ENCODE data around the gene CFAP46. TPM values are rescaled to one million over a fixed set of nuclear protein-coding genes. Genes with fewer than 3 reads are reported as not detected.

Gene CFAP46
- total RNA-seq, 1 donor from 2014 or later: 4.4 TPM

- Mint-ChIP-seq H3K36me3 (ENCODE audit: low read depth) (no peaks in the 10 kb centered on the region), H3K9me3 (no peaks in the 10 kb centered on the region), H3K27ac (ENCODE audit: unreplicated experiment) (no peak overlapping the region), H3K27me3 (ENCODE audit: low read depth) (peaks cover 33% of the 10 kb centered on the region), H3K4me3 (peak overlapping the region; percentile 14), H3K4me1 (peaks cover 5% of the 10 kb centered on the region)
- no peak for DNase-seq (ENCODE audit: low read depth, low spot score)
- TF ChIP-seq CTCF (conservative IDR thresholded peaks at IDR 0.05): no peak
Observed at GRCh38 chr10:132943791-132944404, 1.5 kb upstream of the CFAP46 start.

- H3K27ac Mint-ChIP-seq (ENCODE audit: unreplicated experiment): no peak overlapping the region
- no peaks in the 10 kb centered on the region for H3K9me3 Mint-ChIP-seq
- no peaks in the 10 kb centered on the region for H3K36me3 Mint-ChIP-seq (ENCODE audit: low read depth)
- H3K4me3 Mint-ChIP-seq: peak overlapping the region; percentile 78
- DNase-seq (ENCODE audit: low read depth, low spot score): no peak
- no peak for TF ChIP-seq CTCF (conservative IDR thresholded peaks at IDR 0.05)
- H3K4me1 Mint-ChIP-seq: peaks cover 5% of the 10 kb centered on the region
- peaks cover 31% of the 10 kb centered on the region for H3K27me3 Mint-ChIP-seq (ENCODE audit: low read depth)
Observed at GRCh38 chr10:132943058-132943790, 854 bp upstream of the CFAP46 start.

- peaks cover 28% of the 10 kb centered on the region for H3K27me3 Mint-ChIP-seq (ENCODE audit: low read depth)
- H3K4me3 Mint-ChIP-seq: peak overlapping the region; percentile 79
- no peak for TF ChIP-seq CTCF (conservative IDR thresholded peaks at IDR 0.05)
- H3K27ac Mint-ChIP-seq (ENCODE audit: unreplicated experiment): no peak overlapping the region
- DNase-seq (ENCODE audit: low read depth, low spot score): no peak
- H3K4me1 Mint-ChIP-seq: peaks cover 5% of the 10 kb centered on the region
- no peaks in the 10 kb centered on the region for H3K36me3 Mint-ChIP-seq (ENCODE audit: low read depth)
- no peaks in the 10 kb centered on the region for H3K9me3 Mint-ChIP-seq
Observed at GRCh38 chr10:132941640-132942051, 724 bp downstream of the CFAP46 start.

- H3K9me3 Mint-ChIP-seq: no peaks in the 10 kb centered on the region
- peak overlapping the region; percentile 79 for H3K4me3 Mint-ChIP-seq
- H3K27me3 Mint-ChIP-seq (ENCODE audit: low read depth): peaks cover 27% of the 10 kb centered on the region
- no peak for DNase-seq (ENCODE audit: low read depth, low spot score)
- peaks cover 5% of the 10 kb centered on the region for H3K4me1 Mint-ChIP-seq
- H3K27ac Mint-ChIP-seq (ENCODE audit: unreplicated experiment): no peak overlapping the region
- no peak for TF ChIP-seq CTCF (conservative IDR thresholded peaks at IDR 0.05)
- no peaks in the 10 kb centered on the region for H3K36me3 Mint-ChIP-seq (ENCODE audit: low read depth)
Observed at GRCh38 chr10:132940791-132941465, 1.4 kb downstream of the CFAP46 start.

- Mint-ChIP-seq H3K27me3 (ENCODE audit: low read depth) (peaks cover 24% of the 10 kb centered on the region), H3K27ac (ENCODE audit: unreplicated experiment) (no peak overlapping the region), H3K36me3 (ENCODE audit: low read depth) (no peaks in the 10 kb centered on the region), H3K4me1 (peaks cover 5% of the 10 kb centered on the region), H3K4me3 (peak overlapping the region; percentile 69), H3K9me3 (no peaks in the 10 kb centered on the region)
- peak; percentile 67 for DNase-seq (ENCODE audit: low read depth, low spot score)
- TF ChIP-seq CTCF (conservative IDR thresholded peaks at IDR 0.05): peak; percentile 86
Observed at GRCh38 chr10:132939957-132940790, 2.2 kb downstream of the CFAP46 start.

All from neural crest cell (in vitro differentiated cells).